Measurements from ENCODE around the gene EPG5.

The EPG5 gene, protein sequence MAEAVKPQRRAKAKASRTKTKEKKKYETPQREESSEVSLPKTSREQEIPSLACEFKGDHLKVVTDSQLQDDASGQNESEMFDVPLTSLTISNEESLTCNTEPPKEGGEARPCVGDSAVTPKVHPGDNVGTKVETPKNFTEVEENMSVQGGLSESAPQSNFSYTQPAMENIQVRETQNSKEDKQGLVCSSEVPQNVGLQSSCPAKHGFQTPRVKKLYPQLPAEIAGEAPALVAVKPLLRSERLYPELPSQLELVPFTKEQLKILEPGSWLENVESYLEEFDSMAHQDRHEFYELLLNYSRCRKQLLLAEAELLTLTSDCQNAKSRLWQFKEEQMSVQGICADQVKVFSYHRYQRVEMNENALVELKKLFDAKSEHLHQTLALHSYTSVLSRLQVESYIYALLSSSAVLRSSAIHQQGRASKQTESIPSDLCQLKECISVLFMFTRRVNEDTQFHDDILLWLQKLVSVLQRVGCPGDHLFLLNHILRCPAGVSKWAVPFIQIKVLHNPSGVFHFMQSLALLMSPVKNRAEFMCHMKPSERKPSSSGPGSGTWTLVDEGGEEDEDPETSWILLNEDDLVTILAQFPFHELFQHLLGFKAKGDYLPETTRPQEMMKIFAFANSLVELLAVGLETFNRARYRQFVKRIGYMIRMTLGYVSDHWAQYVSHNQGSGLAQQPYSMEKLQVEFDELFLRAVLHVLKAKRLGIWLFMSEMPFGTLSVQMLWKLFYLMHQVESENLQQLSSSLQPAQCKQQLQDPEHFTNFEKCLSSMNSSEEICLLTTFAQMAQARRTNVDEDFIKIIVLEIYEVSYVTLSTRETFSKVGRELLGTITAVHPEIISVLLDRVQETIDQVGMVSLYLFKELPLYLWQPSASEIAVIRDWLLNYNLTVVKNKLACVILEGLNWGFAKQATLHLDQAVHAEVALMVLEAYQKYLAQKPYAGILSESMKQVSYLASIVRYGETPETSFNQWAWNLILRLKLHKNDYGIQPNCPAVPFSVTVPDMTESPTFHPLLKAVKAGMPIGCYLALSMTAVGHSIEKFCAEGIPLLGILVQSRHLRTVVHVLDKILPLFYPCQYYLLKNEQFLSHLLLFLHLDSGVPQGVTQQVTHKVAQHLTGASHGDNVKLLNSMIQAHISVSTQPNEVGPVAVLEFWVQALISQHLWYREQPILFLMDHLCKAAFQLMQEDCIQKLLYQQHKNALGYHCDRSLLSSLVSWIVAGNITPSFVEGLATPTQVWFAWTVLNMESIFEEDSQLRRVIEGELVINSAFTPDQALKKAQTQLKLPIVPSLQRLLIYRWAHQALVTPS (N-terminal part only)

DNA sequence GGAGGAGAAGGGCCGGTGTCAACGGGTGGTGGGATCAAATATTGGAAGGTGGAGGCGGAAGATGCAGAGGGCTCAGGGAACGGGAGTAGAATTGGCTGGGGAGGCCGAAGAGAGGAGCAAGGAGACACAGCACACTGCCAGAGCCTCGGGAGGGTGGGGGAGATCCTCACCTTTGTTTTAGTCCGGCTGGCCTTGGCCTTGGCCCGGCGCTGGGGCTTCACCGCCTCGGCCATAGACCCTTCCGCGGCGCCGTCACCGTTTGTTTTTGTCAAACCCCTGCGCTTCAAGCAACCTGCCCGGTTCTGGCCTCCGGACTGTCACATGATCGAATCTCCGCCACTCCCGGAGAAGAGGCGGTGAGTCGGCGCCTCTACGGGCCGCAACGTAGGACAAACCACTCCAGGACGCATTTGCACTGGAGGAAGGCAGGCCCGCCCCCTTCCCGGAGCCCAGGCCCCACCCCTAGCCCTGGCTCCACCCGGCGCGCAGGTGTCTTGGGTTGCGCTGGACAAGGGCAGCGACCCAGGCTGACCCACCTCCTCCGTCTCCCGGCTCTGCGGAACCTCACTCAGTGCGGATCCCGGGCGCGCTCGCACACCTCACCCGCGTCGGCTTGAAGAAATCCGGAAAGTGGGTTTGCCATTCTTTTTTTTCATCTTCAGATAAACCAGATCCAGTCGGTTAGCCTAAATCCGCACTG is at the start of gene EPG5:
EPG5 (minus strand) TSS at position 323 of the 700 bp plus-strand sequence; CDS start at position 233, 90 bp downstream.
- H3K4me3 ChIP-seq (ENCODE audit: low read depth, low read length) = peak within 1 kb of the TSS; percentile 97
- POLR2A ChIA-PET = no interaction called here
- DNase-seq (ENCODE audit: low read depth, low spot score) = peak; percentile 72
- TF ChIP-seq, protein P1, sequence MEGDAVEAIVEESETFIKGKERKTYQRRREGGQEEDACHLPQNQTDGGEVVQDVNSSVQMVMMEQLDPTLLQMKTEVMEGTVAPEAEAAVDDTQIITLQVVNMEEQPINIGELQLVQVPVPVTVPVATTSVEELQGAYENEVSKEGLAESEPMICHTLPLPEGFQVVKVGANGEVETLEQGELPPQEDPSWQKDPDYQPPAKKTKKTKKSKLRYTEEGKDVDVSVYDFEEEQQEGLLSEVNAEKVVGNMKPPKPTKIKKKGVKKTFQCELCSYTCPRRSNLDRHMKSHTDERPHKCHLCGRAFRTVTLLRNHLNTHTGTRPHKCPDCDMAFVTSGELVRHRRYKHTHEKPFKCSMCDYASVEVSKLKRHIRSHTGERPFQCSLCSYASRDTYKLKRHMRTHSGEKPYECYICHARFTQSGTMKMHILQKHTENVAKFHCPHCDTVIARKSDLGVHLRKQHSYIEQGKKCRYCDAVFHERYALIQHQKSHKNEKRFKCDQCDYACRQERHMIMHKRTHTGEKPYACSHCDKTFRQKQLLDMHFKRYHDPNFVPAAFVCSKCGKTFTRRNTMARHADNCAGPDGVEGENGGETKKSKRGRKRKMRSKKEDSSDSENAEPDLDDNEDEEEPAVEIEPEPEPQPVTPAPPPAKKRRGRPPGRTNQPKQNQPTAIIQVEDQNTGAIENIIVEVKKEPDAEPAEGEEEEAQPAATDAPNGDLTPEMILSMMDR (IDR thresholded peaks at IDR 0.05; ENCODE audit: insufficient read depth, low read length, missing control alignments) = no peak
- CTCF ChIA-PET = interaction anchor here (1.0 kb wide), 1 partner anchor 9 kb away, joined by 3 read pairs; no protein-coding TSS in a partner anchor

DNA sequence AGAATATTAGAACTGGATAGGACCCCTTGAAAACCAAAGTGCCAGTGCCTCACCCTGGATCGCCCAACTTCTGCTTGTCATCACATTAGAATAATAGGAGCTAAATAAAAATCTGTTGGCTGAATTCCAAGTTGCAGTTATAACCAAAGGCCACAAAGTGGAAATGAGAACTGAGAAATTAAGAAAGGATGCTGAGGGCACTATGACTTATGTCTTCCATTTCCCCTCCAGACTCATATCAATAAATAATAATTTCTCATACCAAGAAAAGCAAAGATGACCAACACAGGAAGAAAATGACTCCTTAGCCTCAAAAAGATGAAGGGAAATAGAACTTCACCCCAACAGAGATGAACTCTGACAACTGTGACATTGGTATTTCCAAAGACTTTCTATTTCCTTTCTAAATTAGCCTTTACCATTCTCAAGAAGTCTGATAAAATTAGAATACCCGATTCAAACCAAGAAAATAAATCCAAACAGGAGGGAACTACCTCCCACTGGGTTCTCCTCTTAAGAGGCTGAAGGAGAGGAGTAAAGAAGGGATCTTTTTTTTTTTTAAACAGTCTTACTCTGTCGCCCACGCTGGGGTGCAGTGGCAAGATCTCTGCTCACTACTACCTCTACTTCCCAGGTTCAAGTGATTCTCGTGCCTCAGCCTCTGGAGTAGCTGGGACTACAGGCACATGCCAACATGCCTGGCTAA is 46.5 kb upstream of the EPG5 start:
- no peak overlapping the region for H3K4me3 ChIP-seq (ENCODE audit: low read depth, low read length)
- ChIA-PET POLR2A (no interaction called here), CTCF (interaction anchor here (0.7 kb wide), 1 partner anchor 10 kb away, joined by 3 read pairs; no protein-coding TSS in a partner anchor)
- TF ChIP-seq, protein P1 (IDR thresholded peaks at IDR 0.05; ENCODE audit: insufficient read depth, low read length, missing control alignments) = no peak
- DNase-seq (ENCODE audit: low read depth, low spot score) = no peak

DNA sequence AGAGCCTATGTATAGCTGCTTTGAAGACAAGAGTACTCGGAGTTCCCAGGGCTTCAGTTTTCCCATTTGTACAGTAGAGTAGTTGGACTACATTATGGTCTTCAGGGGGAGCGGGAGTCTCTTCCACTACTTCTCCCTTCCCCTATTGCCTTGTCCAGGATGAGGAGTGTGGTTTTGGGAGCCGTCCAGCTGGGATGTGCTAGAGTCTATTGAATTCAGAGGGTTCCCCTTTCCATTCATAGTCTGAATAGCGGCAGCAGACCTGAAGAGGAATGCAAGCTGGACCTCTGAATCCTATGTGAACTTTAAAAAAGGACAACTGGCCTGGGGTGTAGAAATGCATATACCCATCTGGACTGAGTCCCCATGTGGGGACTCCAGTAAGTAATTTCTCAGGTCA is 43.5 kb upstream of the EPG5 start:
- ChIA-PET CTCF (interaction anchor here (0.9 to 1.7 kb wide), 3 partner anchors 11 to 345 kb away, joined by 3 to 4 read pairs (median 3); no protein-coding TSS in a partner anchor), POLR2A (no interaction called here)
- DNase-seq (ENCODE audit: low read depth, low spot score) = no peak
- TF ChIP-seq, protein P1 (IDR thresholded peaks at IDR 0.05; ENCODE audit: insufficient read depth, low read length, missing control alignments) = no peak
- no peak overlapping the region for H3K4me3 ChIP-seq (ENCODE audit: low read depth, low read length)

DNA sequence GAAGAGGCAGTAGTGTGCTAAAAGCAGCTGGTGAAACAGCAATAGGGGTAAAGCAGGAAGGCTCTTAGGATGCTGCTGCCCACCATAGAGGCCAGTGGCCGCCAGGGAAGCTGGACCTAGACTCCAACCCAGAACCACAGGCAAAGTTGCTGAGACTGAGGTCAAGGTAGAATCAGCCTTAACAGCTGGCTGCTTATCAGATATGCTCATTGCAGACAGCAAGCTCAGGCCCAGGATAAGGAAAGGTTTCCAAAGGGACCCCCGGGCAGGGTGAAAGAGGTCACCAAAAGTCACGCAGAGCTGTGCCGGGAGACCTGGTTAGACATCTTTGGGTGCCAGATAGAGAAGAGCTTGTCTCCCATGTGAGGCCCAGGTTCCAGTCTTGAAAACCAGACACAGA is 42.9 kb upstream of the EPG5 start:
- TF ChIP-seq, protein P1 (IDR thresholded peaks at IDR 0.05; ENCODE audit: insufficient read depth, low read length, missing control alignments) = no peak
- no peak overlapping the region for H3K4me3 ChIP-seq (ENCODE audit: low read depth, low read length)
- DNase-seq (ENCODE audit: low read depth, low spot score) = no peak
- ChIA-PET POLR2A (no interaction called here), CTCF (interaction anchor here (0.8 to 1.7 kb wide), 4 partner anchors 12 to 344 kb away, joined by 3 to 4 read pairs (median 3); no protein-coding TSS in a partner anchor)

DNA sequence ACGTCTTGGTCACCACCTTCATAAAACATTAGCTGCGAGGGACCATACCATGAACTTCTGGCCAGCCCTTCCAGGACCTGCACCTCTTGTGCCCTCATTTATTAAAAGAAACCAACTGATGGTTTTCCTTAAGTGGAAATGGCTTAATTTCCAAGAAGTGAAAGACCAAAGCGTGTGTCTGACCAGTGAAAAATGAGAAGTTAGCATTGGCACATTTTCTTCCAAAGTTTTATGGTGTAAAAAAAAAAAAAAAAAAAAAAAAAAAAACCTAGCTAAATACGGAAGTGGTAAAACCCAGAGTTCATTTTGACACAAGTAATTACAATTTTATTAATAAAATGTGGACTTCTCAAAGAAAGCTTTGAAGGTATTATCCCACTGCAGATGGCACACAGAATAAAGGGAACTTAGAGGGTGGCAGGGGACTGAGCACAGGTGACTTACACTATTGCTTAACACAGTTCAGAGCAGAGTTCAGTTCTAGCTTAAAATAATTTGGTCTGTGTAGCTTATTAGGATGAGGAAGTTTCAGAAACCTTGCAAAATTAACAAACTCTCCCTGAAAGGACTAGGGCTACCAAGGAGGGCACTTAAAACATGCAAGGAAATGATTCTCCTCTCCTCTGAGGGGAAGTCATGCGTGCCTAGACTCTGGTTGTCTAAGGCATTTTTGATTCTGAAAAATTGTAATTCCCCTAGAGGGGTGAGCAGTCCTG is 42.2 kb upstream of the EPG5 start:
- ChIA-PET POLR2A (no interaction called here), CTCF (interaction anchor here (0.9 to 1.7 kb wide), 2 partner anchors 12 to 15 kb away, joined by 3 to 4 read pairs; no protein-coding TSS in a partner anchor)
- TF ChIP-seq, protein P1 (IDR thresholded peaks at IDR 0.05; ENCODE audit: insufficient read depth, low read length, missing control alignments) = no peak

More for the DNA sequence above, 42.2 kb upstream of the EPG5 start:
- no peak for DNase-seq (ENCODE audit: low read depth, low spot score)
- H3K4me3 ChIP-seq (ENCODE audit: low read depth, low read length) = no peak overlapping the region

Data from AG04449 (cell line).